DOHH2 (cell line): Measurements from ENCODE around the gene RASAL2.

Source experiments
- H3F3A ChIP-seq: fragments of 200-600 bp; sonication (generic), shearing (Covaris generic); 2 replicates; pipeline ENCODE4 v1.6.0; 2016; ENCODE audit warnings: antibody characterized with exemption, mild to moderate bottlenecking; ENCODE audit not compliant: control insufficient read depth, insufficient read depth
- H3K27ac ChIP-seq: fragments of 200-600 bp; sonication (generic); 2 replicates; pipeline ENCODE4 v1.5.1; 2014; ENCODE audit warnings: low read depth, mild to moderate bottlenecking, low read length, moderate library complexity
- H3K27me3 ChIP-seq: fragments of 200-600 bp; sonication (generic); 2 replicates; pipeline ENCODE4 v1.6.1; 2014; ENCODE audit warnings: mild to moderate bottlenecking, low read length, mixed read lengths; ENCODE audit not compliant: control insufficient read depth
- H3K36me3 ChIP-seq: fragments of 200-600 bp; sonication (generic); 2 replicates; pipeline ENCODE4 v1.6.1; 2014; ENCODE audit warnings: mild to moderate bottlenecking, low read length, moderate library complexity, mixed read lengths; ENCODE audit not compliant: control insufficient read depth
- H3K4me1 ChIP-seq: fragments of 200-600 bp; sonication (generic); 2 replicates; pipeline ENCODE4 v1.6.1; 2014; ENCODE audit warnings: mild to moderate bottlenecking, low read length, mixed read lengths; ENCODE audit not compliant: control insufficient read depth
- H3K4me2 ChIP-seq: fragments of 200-600 bp; sonication (generic); 2 replicates; pipeline ENCODE4 v1.6.0; 2014; ENCODE audit warnings: mild to moderate bottlenecking, low read length, moderate library complexity
- H3K4me3 ChIP-seq: fragments of 200-600 bp; sonication (generic); 2 replicates; pipeline ENCODE4 v1.5.1; 2014; ENCODE audit warnings: mild to moderate bottlenecking, low read length, mixed read lengths
- H3K79me2 ChIP-seq: fragments of 200-600 bp; sonication (generic); 2 replicates; pipeline ENCODE4 v1.6.1; 2014; ENCODE audit warnings: mild to moderate bottlenecking, low read length, mixed read lengths; ENCODE audit not compliant: control insufficient read depth
- H3K9me2 ChIP-seq: fragments of 200-600 bp; sonication (generic); replicated peaks from 2 replicates; pipeline ENCODE4 v1.6.1; 2014; ENCODE audit warnings: mild to moderate bottlenecking, low read length, mixed read lengths; ENCODE audit not compliant: control insufficient read depth
- H3K9me3 ChIP-seq: fragments of 200-600 bp; sonication (generic); 2 replicates; pipeline ENCODE4 v1.6.1; 2014; ENCODE audit warnings: antibody characterized with exemption, low read length, mixed read lengths; ENCODE audit not compliant: control insufficient read depth, insufficient read depth
- H4K20me1 ChIP-seq: fragments of 200-600 bp; sonication (generic); 2 replicates; pipeline ENCODE4 v1.6.0; 2014; ENCODE audit warnings: low read depth, mild to moderate bottlenecking, antibody characterized with exemption, low read length, moderate library complexity; ENCODE audit not compliant: control insufficient read depth, insufficient read depth
- CTCF ChIP-seq: fragments of 200-600 bp; sonication (generic); IDR thresholded peaks from one replicate; pipeline ENCODE4 v1.5.1; 2014; ENCODE audit warnings: antibody characterized with exemption, mild to moderate bottlenecking, low read depth, low read length; ENCODE audit not compliant: poor library complexity, severe bottlenecking
- EZH2phosphoT487 ChIP-seq: fragments of 200-600 bp; sonication (generic); IDR thresholded peaks from 2 replicates; pipeline ENCODE4 v1.6.1; 2017; ENCODE audit warnings: borderline replicate concordance, mild to moderate bottlenecking, antibody characterized with exemption, low read length, moderate library complexity, mixed read lengths

The RASAL2 gene

GRCh38 chr1:178061620-178062019 is 32.3 kb upstream of the RASAL2 start:
- H3K4me2 ChIP-seq = no peak overlapping the region
- no peaks in the 10 kb centered on the region for H3K36me3 ChIP-seq
- no peak overlapping the region for H3K27ac ChIP-seq
- H4K20me1 ChIP-seq = no peaks in the 10 kb centered on the region
- TF ChIP-seq EZH2phosphoT487 (no peak), CTCF (no peak)
- H3F3A ChIP-seq = no peaks in the 10 kb centered on the region
- no peaks in the 10 kb centered on the region for H3K9me3 ChIP-seq
- H3K27me3 ChIP-seq = no peaks in the 10 kb centered on the region
- H3K4me3 ChIP-seq = no peak overlapping the region
- H3K9me2 ChIP-seq = no peaks in the 10 kb centered on the region
- no peaks in the 10 kb centered on the region for H3K4me1 ChIP-seq
- H3K79me2 ChIP-seq = no peaks in the 10 kb centered on the region

- H3K4me3 ChIP-seq = no peak overlapping the region
- no peaks in the 10 kb centered on the region for H3K36me3 ChIP-seq
- TF ChIP-seq EZH2phosphoT487 = no peak
- TF ChIP-seq CTCF = no peak
- no peaks in the 10 kb centered on the region for H3K27me3 ChIP-seq
- no peak overlapping the region for H3K4me2 ChIP-seq
- H3K9me2 ChIP-seq = no peaks in the 10 kb centered on the region
- H3F3A ChIP-seq = no peaks in the 10 kb centered on the region
- H3K4me1 ChIP-seq = no peaks in the 10 kb centered on the region
- H3K79me2 ChIP-seq = no peaks in the 10 kb centered on the region
- no peaks in the 10 kb centered on the region for H4K20me1 ChIP-seq
- H3K27ac ChIP-seq = no peak overlapping the region
- no peaks in the 10 kb centered on the region for H3K9me3 ChIP-seq
Observed at GRCh38 chr1:178064191-178064821, 29.6 kb upstream of the RASAL2 start.

- H3K9me3 ChIP-seq = no peaks in the 10 kb centered on the region
- no peak overlapping the region for H3K27ac ChIP-seq
- no peaks in the 10 kb centered on the region for H3K79me2 ChIP-seq
- H3K27me3 ChIP-seq = no peaks in the 10 kb centered on the region
- H3K4me3 ChIP-seq = no peak overlapping the region
- no peaks in the 10 kb centered on the region for H4K20me1 ChIP-seq
- H3K4me2 ChIP-seq = no peak overlapping the region
- TF ChIP-seq CTCF (no peak), EZH2phosphoT487 (no peak)
- H3K4me1 ChIP-seq = no peaks in the 10 kb centered on the region
- no peaks in the 10 kb centered on the region for H3K36me3 ChIP-seq
- no peaks in the 10 kb centered on the region for H3K9me2 ChIP-seq
- H3F3A ChIP-seq = no peaks in the 10 kb centered on the region
Observed at GRCh38 chr1:178065250-178065649, 28.7 kb upstream of the RASAL2 start.
